ENCODE results near the gene MN1.

GRCh38 chr22:27782088-27782487 is 19.5 kb downstream of the MN1 start:
- TF ChIP-seq CTCF (conservative IDR thresholded peaks at IDR 0.05 in 1 of 2, IDR thresholded peaks at IDR 0.05 in 1 of 2; ENCODE audit: low read depth in 1 of 2, low read length in 2 of 2) (no peak), EZH2 (IDR thresholded peaks at IDR 0.05; ENCODE audit: low read length, missing control alignments) (no peak)
